ENCODE results near the gene FARS2. TPM values are rescaled to one million over a fixed set of nuclear protein-coding genes. Genes with fewer than 3 reads are reported as not detected.

The FARS2 gene
- total and polyA plus RNA-seq, 2 donors (not counting 3 experiments of a cell fraction or from before 2014, with no cell fraction given): 20.2 to 20.5 TPM

DNA sequence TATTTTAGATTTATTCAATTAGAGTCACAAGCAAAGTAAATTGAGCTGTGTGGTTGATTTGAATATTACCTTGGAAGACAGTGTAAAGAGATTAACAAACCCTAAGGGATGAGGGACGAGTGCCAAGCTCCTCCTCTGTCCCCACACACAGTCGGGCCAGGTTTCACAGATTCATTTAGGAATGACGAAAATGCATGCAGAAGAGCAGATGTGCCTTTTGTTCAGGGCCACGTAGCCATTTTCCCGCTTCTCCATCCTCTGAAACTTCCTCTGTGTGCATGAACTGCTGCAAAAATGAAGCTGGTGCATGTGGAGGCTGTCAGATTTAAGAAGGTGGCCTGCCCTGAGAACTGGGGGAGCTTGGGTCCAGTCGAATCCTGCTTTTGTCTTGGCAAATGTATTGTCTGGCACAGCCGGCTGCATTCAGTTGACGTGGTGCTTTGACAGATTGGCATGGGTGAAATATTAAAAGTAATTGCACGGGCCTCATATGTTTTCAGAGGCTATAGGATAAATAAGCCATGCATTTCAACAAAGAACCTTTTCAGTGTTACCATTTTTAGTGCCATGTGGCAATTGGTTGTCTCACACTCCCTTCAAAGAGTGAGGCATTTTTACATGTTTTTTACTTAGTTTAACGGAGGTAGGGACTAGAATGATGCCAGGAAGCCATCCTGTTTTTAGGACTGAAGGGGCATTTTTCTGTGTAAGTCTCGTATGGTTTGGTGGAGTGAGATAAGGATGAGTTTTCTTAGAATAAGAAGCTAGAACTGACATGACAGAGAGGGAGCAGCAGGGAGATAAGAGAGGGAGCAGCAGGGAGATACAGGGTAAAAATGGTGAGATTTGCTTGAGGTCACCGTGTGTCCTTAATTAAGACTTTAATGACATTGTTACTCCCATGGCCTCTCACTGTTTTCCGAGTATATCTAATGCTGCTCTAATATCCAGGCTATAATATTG lies 384.3 kb downstream of the FARS2 start:
- FAIRE-seq (no peak), DNase-seq (ENCODE audit: low read depth, low spot score) (no peak)
- no peak overlapping the region for H3K4me2 ChIP-seq (ENCODE audit: insufficient read depth, low read length)
- no peaks in the 10 kb centered on the region for H3K4me1 ChIP-seq (ENCODE audit: control insufficient read depth, extremely low read depth, insufficient read depth, low read length)
- no peak overlapping the region for H3K4me3 ChIP-seq (replicated peaks in 1 of 3; ENCODE audit: insufficient read depth in 1 of 3, low read depth in 1 of 3, low read length in 3 of 3)
- H3K27ac ChIP-seq (ENCODE audit: insufficient read depth, low read depth, low read length): no peak overlapping the region
- no peak for TF ChIP-seq JUN (IDR thresholded peaks at IDR 0.05; ENCODE audit: borderline replicate concordance, insufficient read depth, insufficient read length, low read depth)
- no peak for TF ChIP-seq FOS (IDR thresholded peaks at IDR 0.05; ENCODE audit: borderline replicate concordance, insufficient read depth, low read length)
- TF ChIP-seq MYC (IDR thresholded peaks at IDR 0.05; ENCODE audit: low read depth, low read length): no peak
- no peak for TF ChIP-seq GATA2 (IDR thresholded peaks at IDR 0.05; ENCODE audit: insufficient read depth, insufficient read length, low read depth, low read length)
- TF ChIP-seq POLR2AphosphoS5 (IDR thresholded peaks at IDR 0.05; ENCODE audit: insufficient read depth, low read depth, low read length): no peak
- TF ChIP-seq EZH2 (IDR thresholded peaks at IDR 0.05; ENCODE audit: borderline replicate concordance, low read depth, low read length, severe bottlenecking): no peak
- TF ChIP-seq POLR2A (IDR thresholded peaks at IDR 0.05; ENCODE audit: low read depth, low read length): no peak
- TF ChIP-seq, protein P1, sequence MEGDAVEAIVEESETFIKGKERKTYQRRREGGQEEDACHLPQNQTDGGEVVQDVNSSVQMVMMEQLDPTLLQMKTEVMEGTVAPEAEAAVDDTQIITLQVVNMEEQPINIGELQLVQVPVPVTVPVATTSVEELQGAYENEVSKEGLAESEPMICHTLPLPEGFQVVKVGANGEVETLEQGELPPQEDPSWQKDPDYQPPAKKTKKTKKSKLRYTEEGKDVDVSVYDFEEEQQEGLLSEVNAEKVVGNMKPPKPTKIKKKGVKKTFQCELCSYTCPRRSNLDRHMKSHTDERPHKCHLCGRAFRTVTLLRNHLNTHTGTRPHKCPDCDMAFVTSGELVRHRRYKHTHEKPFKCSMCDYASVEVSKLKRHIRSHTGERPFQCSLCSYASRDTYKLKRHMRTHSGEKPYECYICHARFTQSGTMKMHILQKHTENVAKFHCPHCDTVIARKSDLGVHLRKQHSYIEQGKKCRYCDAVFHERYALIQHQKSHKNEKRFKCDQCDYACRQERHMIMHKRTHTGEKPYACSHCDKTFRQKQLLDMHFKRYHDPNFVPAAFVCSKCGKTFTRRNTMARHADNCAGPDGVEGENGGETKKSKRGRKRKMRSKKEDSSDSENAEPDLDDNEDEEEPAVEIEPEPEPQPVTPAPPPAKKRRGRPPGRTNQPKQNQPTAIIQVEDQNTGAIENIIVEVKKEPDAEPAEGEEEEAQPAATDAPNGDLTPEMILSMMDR (IDR thresholded peaks at IDR 0.05; ENCODE audit: extremely low read depth in 1 of 2, insufficient read depth in 1 of 2, low read depth in 1 of 2, low read length in 2 of 2): no peak
- TF ChIP-seq, protein P2, sequence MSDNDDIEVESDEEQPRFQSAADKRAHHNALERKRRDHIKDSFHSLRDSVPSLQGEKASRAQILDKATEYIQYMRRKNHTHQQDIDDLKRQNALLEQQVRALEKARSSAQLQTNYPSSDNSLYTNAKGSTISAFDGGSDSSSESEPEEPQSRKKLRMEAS (IDR thresholded peaks at IDR 0.05; ENCODE audit: insufficient read depth, insufficient read length): no peak
- H3K9ac ChIP-seq (replicated peaks; ENCODE audit: extremely low read depth, insufficient read depth, low read length): no peak overlapping the region
- ChIA-PET CTCF (interaction anchor here (1.5 kb wide), 1 partner anchor 175 kb away, joined by 3 read pairs; no protein-coding TSS in a partner anchor), POLR2A (no interaction called here)
- no peaks in the 10 kb centered on the region for H3K9me3 ChIP-seq (replicated peaks; ENCODE audit: control insufficient read depth, insufficient read depth, low read length)
- BruUV-seq (replicated peaks): no TSS peak
- H3K9me1 ChIP-seq (replicated peaks; ENCODE audit: control insufficient read depth, extremely low read depth, insufficient read depth, low read length): no peaks in the 10 kb centered on the region
- no peaks in the 10 kb centered on the region for H3K27me3 ChIP-seq (ENCODE audit: control insufficient read depth in 2 of 2, insufficient read depth in 2 of 2, low read length in 2 of 2)
- no peaks in the 10 kb centered on the region for H3K36me3 ChIP-seq (ENCODE audit: control insufficient read depth in 2 of 2, extremely low read depth in 1 of 2, insufficient read depth in 2 of 2, low read length in 2 of 2)
- H3K79me2 ChIP-seq (ENCODE audit: control insufficient read depth, insufficient read depth, low read length): no peaks in the 10 kb centered on the region
- intact Hi-C loops (cut with micrococcal nuclease): no loop called here
- H4K20me1 ChIP-seq (replicated peaks; ENCODE audit: control insufficient read depth, extremely low read depth, insufficient read depth, low read length): no peaks in the 10 kb centered on the region
- dilution Hi-C loops (cut with MboI; ENCODE audit: extremely low pct_ligation_motif_present, low sequenced_read_pairs): no loop called here
- no peak overlapping the region for H2AFZ ChIP-seq (ENCODE audit: low read depth, low read length)
